Mucosa of gallbladder (tissue), 1 donor: Measurements from ENCODE around the gene INTS11. TPM values are rescaled to one million over a fixed set of nuclear protein-coding genes. Genes with fewer than 3 reads are reported as not detected.
A peak's percentile ranks its signal among the peaks of the same experiment; 100 is the strongest.
"Not testable (repeated sequence)": the region's sequence is repeated elsewhere in the genome, so short reads cannot be mapped to it uniquely, and the experiment has no call there.

Experiments
- DNase-seq: peaks from one replicate; pipeline ENCODE4 v3.0.0-alpha.2; 2020; ENCODE audit warnings: low spot score
- total RNA-seq: library from RNA; stranded (reverse); gene quantifications from one replicate; pipeline ENCODE4 v1.2.1, GENCODE V29; 2021
- donor health status: DM: no; HTN: no; CAD: no.

Gene INTS11
- total RNA-seq, 1 donor from 2014 or later, result 121 TPM

DNA sequence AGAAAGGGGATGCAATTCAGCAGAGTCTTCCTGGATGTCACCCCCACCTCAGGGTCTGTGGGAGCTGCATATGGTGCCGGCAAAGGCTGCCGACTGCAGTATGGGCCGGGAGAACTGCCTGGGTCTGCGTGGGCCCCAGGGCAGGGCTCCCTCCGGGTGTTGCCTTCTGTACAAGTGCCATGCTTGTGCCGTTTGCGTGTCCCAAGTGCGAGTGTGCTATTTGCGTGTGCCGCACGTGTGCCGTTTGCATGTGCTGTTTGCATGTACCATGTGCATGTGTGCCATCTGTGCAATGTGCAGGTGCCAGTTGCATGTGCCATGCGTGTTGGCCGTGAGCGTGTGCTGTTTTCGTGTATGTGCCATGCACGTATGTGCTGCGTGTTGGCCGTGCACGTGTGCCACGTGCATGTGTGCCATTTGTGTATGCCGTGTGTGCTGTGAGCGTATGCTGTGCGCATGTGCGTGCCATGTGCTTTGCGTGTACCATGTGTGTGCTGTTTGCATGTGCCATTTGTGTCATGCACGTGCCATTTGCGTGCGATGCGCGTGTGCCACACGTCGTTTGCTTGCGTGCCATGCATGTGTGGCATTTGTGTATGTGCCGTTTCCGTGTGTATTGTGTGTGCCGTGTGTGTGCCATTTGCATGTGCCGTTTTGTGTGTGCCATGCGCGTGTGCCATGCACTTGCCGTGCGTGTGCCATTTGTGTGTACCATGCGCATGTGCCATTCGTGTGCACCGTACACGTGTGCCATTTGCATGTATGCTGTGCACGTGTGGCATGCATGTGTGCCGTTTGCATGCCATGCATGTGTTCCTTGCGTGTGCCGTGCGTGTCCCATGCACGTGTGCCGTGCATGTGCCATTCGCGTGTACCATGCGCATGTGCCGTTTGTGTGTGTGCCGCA is 5.1 kb upstream of the INTS11 start:
- DNase-seq, result no peak

DNA sequence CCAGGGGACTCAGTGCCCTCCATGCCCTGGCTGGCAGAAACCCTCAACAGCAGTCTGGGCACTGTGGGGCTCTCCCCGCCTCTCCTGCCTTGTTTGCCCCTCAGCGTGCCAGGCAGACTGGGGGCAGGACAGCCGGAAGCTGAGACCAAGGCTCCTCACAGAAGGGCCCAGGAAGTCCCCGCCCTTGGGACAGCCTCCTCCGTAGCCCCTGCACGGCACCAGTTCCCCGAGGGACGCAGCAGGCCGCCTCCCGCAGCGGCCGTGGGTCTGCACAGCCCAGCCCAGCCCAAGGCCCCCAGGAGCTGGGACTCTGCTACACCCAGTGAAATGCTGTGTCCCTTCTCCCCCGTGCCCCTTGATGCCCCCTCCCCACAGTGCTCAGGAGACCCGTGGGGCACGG is 3.8 kb upstream of the INTS11 start:
- DNase-seq, result no peak

GRCh38 chr1:1327291-1327690 is 2.8 kb upstream of the INTS11 start:
- DNase-seq, result no peak

DNA sequence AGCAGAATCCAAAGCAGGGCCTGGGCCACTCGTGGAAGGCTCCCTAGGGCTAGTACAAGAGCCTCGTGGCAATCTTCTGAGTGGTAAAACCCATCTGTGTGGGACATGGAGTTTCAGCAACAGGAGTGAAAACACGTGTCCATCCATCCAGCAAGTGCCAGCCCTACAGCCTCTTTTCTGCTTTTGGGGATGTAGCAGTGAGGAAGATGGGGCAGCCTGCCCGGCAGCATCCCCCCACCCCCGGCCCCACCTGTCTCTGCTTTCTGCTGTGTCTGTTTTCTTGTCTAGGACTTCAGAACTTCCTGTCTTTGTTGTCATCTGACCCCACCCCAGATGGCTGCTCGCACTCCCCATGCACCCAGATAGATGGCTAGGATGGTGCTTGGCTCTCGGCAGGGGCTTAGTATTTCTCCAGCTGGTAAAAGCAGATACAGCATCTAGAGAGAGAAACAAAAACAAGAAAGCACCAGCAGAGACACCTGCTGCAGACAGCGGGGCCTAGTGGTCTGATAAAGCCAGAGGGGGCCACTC is 1.7 kb upstream of the INTS11 start:
- DNase-seq, result no peak

GRCh38 chr1:1325288-1326074 is 1.0 kb upstream of the INTS11 start:
- no peak for DNase-seq

DNA sequence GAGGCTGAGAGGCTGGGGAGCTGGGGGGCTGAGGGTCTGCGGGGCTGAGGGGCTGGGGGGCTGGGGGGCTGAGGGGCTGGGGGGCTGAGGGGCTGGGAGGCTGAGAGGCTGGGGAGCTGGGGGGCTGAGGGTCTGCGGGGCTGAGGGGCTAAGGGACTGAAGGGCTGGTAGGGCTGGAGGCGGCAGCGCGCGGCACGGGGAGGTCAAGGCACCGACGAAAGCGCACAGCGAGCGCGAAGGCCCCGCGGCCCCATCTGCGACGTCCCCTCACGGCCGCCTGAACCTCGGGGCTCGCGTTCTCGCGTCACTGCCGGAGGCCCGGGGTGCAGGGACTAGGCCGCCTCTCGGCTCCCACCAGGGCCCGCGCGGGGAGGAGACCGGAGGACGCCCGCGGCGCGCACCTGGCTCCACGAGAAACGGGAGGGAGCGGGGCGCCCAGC is 356 bp downstream of the INTS11 start:
- DNase-seq, result no peak

- DNase-seq, result no peak
These were observed 1.5 kb downstream of the INTS11 start for GRCh38 chr1:1322952-1323351.

- DNase-seq, result no peak
These were observed 2.0 kb downstream of the INTS11 start for GRCh38 chr1:1322418-1322817.

DNA sequence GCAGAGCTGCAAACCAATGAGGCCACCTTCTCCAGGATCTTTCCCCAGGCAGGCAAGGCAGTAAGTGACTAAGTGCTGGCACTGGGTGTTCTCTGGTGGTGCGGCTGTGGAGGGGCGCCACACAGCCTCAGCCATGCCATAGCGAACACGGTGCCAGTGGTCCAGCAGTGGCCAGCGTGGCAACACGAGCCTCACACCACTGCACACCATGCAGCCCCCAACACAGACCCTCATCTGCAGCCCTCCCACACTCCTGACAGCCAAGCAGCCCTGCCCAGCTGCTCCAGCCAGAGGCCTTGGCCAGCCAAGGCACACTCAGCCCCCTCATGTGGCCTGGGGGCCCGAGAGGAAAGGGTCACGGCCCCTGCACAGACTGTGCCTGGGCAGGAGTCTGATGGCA is 3.0 kb downstream of the INTS11 start:
- DNase-seq, result no peak

- DNase-seq, result no peak
These were observed 3.6 kb downstream of the INTS11 start for GRCh38 chr1:1320666-1321448.

DNA sequence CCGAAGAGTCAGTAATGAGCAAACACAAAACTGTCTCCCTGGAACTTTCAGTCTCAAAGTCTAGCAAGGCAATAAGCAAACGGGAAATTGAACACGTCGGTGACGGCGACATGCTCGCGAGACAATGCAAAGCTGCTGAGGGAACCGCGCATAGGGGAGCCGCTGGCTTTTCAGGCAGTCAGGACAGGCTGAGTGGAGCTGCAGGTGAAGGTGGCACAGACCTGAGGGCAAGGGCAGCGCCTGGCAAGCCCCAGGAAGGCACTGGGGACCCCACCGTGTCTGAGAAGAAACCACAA is 4.9 kb downstream of the INTS11 start:
- DNase-seq, result no peak

DNA sequence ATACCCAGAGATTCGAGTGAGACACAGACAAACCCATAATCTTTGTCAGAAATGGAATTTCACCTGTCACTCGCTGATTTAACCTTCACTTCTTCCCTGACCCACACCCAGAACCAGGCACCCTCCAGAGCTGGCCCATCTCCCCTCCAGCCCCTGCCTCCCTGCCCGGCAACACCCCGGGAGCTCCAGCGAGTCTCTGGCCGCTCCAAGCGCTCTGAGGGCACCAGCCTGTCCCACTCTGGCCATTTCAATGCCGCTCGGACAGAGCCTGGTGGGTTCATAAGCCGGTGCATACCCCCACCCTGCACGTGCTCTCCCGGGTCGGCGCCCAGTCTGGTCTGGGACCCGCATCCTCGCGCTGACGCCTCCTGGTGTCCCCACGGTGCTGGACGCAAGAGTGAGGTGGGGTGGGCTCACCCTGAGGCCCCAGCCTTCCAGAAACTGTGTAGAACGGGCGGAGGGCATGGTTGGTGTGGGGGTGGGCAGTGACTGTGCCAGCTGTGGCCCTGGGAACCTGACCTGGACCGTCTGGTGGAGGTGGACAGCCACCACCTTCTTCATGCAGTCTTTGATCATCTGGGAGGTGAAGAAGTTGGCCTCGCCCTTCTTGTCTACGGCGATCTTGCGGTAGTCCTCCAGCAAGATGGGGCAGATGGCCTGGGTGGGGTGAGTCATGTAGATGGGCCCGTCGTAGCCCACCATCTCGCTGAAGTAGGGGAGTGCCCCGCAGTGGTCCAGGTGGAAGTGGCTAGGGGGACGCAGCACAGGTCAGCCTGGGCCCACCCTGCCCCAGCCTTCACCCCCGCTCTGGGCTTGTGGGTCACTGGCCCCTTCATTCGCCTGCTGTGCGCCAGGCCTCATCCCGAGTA is 5.4 kb downstream of the INTS11 start:
- DNase-seq, result no peak

DNA sequence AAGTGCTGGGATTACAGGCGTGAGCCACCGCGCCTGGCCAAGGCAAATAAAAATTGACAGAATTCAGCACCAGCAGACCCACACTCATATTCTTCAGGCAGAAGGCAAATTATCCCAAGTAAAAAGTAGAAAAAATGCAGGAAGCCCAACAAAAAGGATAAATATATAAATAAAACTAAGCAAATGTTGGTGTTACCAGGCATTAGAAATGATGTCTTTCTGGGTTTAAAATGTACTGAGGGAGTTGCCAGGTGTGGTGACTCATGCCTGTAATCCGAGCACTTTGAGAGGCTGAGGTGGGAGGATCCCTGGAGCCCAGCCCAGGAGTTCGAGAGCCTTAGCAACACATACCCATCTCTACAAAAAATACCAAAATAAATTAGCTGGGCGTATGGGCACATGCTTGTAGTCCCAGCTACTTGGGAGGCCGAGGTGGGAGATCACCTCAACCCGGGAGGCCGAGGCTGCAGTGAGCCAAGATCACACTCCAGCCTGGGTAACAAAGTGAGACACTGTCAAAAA is 6.3 kb downstream of the INTS11 start:
- DNase-seq, result peak; percentile 77

DNA sequence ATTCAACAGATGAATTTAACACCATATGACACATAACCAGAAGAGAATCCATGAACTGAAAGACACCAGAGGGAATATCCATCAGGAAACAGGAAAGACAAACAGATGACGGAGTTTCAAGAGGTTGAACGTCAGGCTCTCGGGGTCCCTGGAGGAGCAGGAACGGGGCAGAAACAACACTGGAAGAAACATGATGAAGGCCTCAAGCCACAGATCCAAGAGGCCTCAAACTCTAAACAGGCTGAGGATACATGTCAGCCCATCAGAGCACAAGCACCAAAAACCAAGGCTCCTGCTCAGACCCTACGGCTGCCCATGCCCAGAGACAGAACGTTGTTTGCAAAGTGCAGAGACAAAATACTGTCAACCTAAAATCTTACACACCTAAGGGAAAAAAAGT is 7.0 kb downstream of the INTS11 start:
- DNase-seq, result no peak

GRCh38 chr1:1316199-1316598 is 8.3 kb downstream of the INTS11 start:
- DNase-seq, result not testable (repeated sequence)

DNA sequence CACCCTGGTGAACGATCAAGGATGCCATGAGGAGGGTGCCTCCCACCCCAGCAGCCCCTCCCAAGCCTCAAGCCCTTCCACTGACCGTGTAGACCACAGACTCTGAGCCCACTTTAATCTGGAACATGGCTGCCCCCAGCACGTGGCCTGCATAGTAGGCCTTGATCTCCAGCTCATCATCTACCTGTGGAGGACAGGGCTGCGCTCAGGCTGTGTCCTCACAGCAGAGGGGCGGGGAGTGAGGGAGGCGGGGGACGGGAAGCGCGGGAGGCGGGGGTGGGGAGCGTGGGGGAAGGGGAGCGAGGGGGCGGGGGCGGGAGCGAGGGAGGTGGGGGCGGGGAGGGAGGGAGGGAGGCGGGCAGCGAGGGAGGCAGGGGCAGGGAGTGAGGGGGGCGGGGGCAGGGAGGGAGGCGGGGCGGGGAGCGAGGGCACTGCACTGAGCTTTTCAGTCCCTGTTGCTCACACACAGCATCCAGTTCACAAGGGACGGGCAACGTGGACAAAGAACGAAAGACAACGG is 9.0 kb downstream of the INTS11 start:
- no peak for DNase-seq

DNA sequence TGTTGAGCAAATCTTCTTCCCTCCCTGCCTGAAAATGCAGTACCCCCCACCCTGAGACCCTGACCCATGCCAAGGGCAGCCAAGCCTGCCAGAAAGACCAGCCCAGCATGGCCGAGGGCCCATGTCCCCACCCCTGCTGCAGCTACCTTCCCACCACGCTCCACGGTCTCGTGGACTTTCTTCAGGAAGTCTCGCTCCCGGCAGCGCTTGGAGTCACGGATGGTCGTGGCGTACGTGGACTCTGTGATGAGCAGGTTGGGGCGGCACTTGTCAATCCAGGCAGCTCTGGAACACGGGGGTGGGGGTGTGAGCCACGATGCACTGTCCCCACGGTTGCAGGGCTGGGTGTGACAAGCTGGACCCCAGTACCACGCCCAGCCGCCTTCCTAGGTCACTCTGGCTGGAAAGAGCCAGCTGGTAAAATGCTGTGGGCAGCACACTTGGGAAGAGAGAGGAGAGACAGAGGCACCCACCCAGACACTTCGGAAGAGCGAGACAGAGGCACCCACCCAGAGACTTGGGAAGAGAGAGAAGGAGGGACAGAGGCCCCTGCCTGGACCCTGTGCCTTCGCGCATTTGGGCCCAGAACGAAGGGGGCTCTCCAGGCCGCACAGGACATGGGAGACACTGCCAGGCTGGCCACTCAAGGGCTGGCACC is 9.7 kb downstream of the INTS11 start:
- no peak for DNase-seq

DNA sequence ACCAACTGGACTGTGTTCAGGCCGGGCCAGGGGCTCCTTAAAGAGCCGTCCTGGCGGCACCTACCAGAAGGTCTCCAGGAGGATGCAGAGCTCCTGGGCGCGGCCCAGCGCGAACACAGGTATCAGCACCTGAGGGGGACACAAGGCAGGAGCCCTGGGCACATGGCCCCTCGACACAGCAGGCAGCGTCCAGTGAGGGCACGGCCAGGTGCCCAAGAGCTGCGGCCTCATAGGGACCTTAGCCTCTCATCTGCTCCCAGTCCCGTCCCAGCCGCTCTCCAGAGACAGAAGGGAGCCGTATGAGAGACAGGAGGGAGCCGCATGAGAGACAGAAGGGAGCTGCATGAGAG is 10.2 kb downstream of the INTS11 start:
- DNase-seq, result no peak

DNA sequence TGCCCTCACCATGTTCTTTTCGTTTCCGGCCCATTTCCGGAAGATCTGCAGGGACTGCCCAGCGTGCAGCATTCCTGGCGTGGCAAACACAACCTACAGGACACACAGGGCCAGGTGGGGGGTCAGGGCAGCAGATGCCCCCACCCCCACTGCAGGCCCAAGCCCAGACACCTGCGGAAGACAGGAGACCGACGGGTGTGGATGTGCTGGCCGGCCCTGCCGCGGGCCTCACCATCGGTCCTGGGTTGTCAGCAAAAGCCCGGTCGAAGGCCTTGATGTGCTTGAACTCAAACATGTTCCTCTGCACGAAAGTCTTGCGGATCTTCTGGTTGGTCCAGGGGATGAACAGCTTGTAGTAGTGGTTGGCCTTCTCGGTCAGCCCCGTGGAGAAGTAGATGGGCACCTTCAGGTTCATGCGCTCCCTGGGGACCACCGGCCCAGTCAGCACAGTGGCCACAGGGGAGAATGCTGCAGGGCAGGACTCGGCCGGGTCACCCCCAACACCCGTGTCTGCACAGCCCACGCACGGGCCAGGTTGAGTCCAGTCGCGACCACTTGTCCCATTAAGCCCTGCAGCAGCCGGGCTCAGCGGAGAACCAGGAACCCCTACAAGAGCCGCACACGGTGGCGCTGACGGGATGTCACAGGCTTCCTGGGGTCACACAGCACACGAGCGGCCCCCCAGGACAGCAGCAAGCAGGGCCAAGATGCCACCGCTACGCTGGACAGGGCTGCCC is 10.8 kb downstream of the INTS11 start:
- no peak for DNase-seq
